ENCODE measurements around the gene GAS2.

DNA sequence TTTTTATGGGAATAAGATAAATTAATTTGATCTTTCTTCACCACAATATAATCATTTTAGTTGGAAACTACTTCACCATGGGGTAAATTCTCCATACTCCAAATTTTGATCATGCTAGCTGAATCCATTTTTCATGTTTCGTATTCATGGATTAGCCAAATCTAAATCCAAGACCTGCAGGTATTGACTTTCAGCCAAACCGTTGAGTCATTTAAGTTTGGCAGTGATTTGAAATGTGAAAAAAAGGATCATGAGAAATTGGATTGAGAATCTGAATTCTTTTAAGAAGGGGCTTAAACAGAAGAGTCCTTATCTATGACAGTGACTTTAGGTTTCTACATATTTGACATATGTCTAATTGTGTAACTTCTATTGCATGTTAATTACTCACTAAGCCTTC, 5.3 kb downstream of the GAS2 start:
- no peak for TF ChIP-seq POLR2A (IDR thresholded peaks at IDR 0.05)
- TF ChIP-seq, protein P1, sequence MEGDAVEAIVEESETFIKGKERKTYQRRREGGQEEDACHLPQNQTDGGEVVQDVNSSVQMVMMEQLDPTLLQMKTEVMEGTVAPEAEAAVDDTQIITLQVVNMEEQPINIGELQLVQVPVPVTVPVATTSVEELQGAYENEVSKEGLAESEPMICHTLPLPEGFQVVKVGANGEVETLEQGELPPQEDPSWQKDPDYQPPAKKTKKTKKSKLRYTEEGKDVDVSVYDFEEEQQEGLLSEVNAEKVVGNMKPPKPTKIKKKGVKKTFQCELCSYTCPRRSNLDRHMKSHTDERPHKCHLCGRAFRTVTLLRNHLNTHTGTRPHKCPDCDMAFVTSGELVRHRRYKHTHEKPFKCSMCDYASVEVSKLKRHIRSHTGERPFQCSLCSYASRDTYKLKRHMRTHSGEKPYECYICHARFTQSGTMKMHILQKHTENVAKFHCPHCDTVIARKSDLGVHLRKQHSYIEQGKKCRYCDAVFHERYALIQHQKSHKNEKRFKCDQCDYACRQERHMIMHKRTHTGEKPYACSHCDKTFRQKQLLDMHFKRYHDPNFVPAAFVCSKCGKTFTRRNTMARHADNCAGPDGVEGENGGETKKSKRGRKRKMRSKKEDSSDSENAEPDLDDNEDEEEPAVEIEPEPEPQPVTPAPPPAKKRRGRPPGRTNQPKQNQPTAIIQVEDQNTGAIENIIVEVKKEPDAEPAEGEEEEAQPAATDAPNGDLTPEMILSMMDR (IDR thresholded peaks at IDR 0.05), result no peak
